Hindlimb muscle (tissue), 1 donor: Measurements from ENCODE around the gene PTPN1. TPM values are rescaled to one million over a fixed set of nuclear protein-coding genes. Genes with fewer than 3 reads are reported as not detected.
"Not testable (repeated sequence)": the region's sequence is repeated elsewhere in the genome, so short reads cannot be mapped to it uniquely, and the experiment has no call there.

ENCODE experiments used
- DNase-seq: peaks from one replicate; pipeline ENCODE4 v3.0.0-alpha.2; 2013
- polyA plus RNA-seq: library from polyadenylated mRNA; unstranded; fragments of 120-200 nt; gene quantifications from one replicate; pipeline ENCODE4 v1.2.1, GENCODE V29; 2013; ENCODE audit not compliant: insufficient read length

The PTPN1 gene
- polyA plus RNA-seq, 1 donor = 19.3 TPM

- no peak for DNase-seq
Observed at GRCh38 chr20:50533061-50533460, 22.9 kb downstream of the PTPN1 start.

DNA sequence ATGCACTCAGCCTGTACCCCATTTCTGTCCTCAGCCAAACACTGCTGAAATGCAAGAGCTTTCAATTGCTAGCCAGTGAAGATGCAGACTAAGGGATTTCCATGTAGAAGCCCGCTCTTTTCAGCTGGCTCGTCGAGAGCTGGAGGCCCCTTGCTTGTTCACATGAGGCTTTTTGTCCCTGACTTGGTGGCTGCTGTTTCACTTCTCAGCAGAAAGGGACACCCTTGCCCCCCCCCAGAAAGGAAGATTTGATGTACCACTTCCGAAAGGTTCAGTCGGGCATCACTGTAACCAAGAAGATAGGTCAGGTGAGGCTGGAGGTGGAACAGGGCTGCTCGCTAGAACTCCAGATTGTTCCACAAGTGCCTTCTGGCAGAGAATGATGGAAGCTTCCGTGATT lies 23.3 kb downstream of the PTPN1 start:
- no peak for DNase-seq

GRCh38 chr20:50534567-50534966 lies 24.4 kb downstream of the PTPN1 start:
- no peak for DNase-seq

DNA sequence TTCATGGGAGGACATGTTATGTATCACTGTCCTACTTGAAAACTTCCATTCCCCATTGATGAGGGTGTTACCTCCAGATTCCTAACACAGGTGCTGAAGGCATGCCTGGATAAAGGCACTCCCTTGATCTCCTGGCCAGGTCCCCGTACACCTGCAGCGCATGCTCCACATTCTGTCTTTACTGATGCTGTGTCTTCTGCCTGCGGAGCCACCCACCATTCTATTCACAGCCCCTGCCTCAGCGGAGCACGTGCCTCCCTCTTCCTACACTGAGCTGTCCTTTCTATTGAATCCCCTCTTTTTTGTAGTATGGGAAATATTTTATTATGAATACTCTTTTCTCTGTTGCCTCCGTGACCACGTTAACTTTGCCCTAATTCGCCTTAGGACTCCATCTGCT lies 25.0 kb downstream of the PTPN1 start:
- no peak for DNase-seq

- no peak for DNase-seq
Observed at GRCh38 chr20:50536333-50536732, 26.1 kb downstream of the PTPN1 start.

DNA sequence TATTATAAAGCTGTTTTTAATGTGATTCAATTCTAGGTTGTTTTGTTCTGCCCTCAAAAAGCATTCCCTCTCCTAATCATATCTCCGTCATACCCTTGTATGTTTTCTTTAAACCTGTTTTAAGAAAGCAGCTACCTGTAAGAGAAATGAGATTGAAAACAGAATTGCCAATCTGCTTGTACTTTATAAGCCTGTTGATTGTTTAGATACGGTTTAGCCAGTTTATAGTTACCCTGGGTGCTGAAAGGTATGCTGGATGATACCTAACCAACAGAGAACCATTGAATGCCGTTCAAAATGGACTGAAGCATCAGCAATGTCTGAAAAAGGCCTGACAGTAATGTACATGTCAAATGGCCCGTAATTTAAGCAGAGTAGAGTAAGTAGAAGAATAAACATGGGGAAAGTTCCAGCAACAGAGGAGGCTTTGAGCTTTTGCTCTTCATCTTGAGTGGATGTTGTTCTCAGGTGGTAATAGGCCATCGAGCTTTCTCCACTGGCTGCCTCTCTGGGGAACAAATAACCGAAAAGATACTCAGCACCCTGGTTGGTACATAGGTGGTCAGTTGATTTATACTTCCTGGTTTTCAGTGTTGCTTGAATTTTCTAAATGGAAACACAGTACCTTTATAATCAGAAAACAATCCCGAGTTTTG lies 27.5 kb downstream of the PTPN1 start:
- no peak for DNase-seq

DNA sequence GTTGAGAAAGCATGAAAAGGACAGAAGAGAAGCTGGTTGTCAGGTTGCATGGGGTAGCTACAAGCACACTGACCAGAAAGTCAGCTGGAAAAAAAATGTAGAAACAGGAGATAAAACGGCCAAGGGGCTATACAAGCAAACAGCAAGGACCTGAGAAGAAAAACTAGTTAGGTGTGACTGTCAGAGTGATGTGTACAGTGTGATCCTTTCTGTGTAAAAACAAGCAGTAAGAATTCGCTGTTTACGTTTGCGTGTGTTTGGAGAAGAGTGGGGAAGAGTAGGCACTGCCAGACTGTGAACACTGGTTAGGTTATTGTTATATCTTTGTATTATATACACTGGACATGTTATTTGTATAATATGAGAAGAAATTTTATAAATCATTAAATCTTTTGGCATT lies 28.1 kb downstream of the PTPN1 start:
- DNase-seq = no peak

DNA sequence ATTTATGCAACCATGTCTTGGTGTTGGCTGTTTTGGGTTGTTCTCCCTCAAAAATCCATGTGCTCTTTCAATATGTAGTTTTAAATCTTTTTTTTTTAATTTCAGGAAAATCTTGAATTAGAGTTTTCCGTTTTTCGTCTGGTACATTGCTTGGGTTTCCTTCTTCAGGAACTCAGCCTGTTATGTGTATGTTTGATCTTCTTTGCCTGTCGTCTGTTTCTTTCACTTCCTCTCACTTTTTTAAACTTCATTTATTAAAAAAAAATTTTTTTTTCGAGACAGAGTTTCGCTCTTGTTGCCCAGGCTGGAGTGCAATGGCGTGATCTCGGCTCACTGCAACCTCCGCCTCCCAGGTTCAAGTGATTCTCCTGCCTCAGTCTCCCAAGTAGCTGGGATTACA lies 29.6 kb downstream of the PTPN1 start:
- not testable (repeated sequence) for DNase-seq

- no peak for DNase-seq
Observed at GRCh38 chr20:50540620-50541605, 30.7 kb downstream of the PTPN1 start.

DNA sequence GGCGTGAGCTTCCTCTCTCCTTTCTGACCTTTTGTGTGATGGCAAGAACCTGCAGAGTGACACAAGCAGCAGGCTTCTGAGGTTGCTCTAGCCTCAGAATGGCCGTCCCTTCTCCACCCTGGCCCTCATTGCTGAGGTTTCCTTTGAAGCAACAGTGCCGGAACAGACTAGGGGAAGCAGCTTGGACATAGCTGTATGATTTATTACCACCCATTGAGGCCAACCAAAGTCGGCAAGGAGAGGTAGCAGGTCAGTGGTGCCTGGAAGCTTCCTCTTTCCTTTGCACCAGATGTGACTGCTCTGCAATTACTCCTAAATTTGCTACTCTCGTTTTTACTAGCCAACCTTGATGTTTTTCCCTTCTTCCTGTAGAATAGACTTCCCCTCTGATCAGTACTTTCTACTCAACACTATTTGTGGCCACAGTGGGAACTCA lies 31.4 kb downstream of the PTPN1 start:
- no peak for DNase-seq

DNA sequence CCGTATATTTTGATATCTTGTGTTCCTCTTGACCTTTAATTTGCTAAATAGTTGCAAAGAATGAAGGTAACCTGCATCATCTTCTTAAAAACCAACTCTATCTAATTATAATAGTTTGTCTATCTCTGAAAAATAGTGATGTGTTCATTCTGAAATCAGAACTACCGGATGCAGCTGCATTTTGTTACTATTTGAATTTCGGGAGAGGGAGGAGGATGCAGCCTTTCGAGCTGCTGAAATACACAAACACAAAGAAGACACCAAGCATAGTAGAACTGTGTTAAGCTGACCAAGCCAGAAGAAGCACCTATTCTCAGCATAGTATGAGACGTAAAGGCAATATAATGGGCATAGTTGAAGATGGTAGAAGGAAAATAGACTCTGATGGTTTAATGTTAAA lies 33.1 kb downstream of the PTPN1 start:
- DNase-seq = no peak

- DNase-seq = no peak
Observed at GRCh38 chr20:50545126-50545525, 34.9 kb downstream of the PTPN1 start.

- DNase-seq = no peak
Observed at GRCh38 chr20:50546729-50547314, 36.6 kb downstream of the PTPN1 start.

GRCh38 chr20:50547964-50548363 lies 37.8 kb downstream of the PTPN1 start:
- no peak for DNase-seq

GRCh38 chr20:50548396-50548795 lies 38.2 kb downstream of the PTPN1 start:
- no peak for DNase-seq

- no peak for DNase-seq
Observed at GRCh38 chr20:50550531-50550930, 40.3 kb downstream of the PTPN1 start.

- no peak for DNase-seq
Observed at GRCh38 chr20:50551288-50551687, 41.1 kb downstream of the PTPN1 start.

- no peak for DNase-seq
Observed at GRCh38 chr20:50552979-50553378, 42.8 kb downstream of the PTPN1 start.

- DNase-seq = no peak
Observed at GRCh38 chr20:50554694-50555579, 44.8 kb downstream of the PTPN1 start.

DNA sequence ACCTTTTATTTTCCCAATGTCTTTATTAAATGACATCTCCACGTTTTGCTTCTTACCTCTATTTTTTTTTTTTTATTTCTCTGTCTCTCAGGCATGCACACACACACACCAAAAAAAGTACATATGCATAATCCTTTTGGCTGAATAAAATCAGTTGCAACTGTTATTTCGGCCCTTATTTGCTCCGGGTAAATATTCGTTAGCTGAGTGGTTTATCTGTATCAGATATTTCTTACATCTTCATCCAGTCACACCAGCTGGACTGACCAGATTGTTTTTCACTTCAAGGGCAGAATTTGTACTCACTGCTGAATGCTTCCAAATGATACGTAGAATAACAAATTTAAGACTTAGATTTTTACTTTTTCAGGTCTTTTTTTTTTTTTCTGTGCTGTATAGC lies 45.5 kb downstream of the PTPN1 start:
- no peak for DNase-seq

- no peak for DNase-seq
Observed at GRCh38 chr20:50557549-50558134, 47.5 kb downstream of the PTPN1 start.

DNA sequence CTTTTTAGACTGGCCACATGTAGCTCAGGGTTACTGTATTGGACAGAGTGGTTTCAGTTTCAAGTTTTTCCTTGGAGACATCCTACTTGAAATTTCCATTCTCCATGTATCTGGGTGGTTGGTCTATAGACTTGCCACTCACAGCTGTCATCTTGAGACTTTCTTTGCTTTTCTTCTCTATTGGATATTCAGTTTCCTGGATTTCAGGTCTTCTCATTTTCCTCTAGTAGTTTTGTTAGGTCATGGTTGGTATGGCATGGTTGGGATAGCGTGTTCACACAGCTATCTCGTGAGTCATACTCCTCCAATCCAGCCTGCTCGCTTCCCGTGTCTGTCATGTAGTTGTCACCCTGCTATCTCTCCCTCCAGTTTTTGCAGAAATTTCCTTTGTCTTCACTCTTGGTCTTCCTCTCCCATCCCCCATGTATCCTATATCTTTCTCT lies 48.3 kb downstream of the PTPN1 start:
- no peak for DNase-seq
